Retinal pigment epithelial cell (primary cell): ENCODE results near the gene DNAAF1.
"Not testable (repeated sequence)": the region's sequence is repeated elsewhere in the genome, so short reads cannot be mapped to it uniquely, and the experiment has no call there.

Source experiments
- DNase-seq: peaks from one replicate; pipeline ENCODE4 v3.0.0-alpha.2; 2010; ENCODE audit warnings: low read depth
- H3K4me3 ChIP-seq: 2 replicates; pipeline ENCODE4 v1.5.1; 2011; ENCODE audit warnings: mild to moderate bottlenecking, low read length, control low read depth, moderate library complexity
- CTCF ChIP-seq: conservative IDR thresholded peaks from 2 replicates; pipeline ENCODE4 v1.5.1; 2011; ENCODE audit warnings: low read depth, low read length, control low read depth, inconsistent platforms

The DNAAF1 gene

GRCh38 chr16:84105301-84105815, 39.8 kb upstream of the DNAAF1 start:
- H3K4me3 ChIP-seq: no peak overlapping the region
- DNase-seq: no peak
- no peak for TF ChIP-seq CTCF

GRCh38 chr16:84105948-84106740, 39.0 kb upstream of the DNAAF1 start:
- DNase-seq: no peak
- H3K4me3 ChIP-seq: no peak overlapping the region
- TF ChIP-seq CTCF: no peak

- H3K4me3 ChIP-seq: no peak overlapping the region
- no peak for TF ChIP-seq CTCF
- DNase-seq: no peak
Observed at GRCh38 chr16:84107921-84108320, 37.2 kb upstream of the DNAAF1 start.

- TF ChIP-seq CTCF: no peak
- no peak for DNase-seq
- H3K4me3 ChIP-seq: no peak overlapping the region
Observed at GRCh38 chr16:84109598-84110335, 35.3 kb upstream of the DNAAF1 start.

GRCh38 chr16:84110527-84110926, 34.6 kb upstream of the DNAAF1 start:
- DNase-seq: no peak
- TF ChIP-seq CTCF: no peak
- H3K4me3 ChIP-seq: no peak overlapping the region

GRCh38 chr16:84111525-84111924, 33.6 kb upstream of the DNAAF1 start:
- TF ChIP-seq CTCF: no peak
- DNase-seq: no peak
- H3K4me3 ChIP-seq: no peak overlapping the region

- not testable (repeated sequence) for DNase-seq, H3K4me3 ChIP-seq
Observed at GRCh38 chr16:84111949-84112348, 33.2 kb upstream of the DNAAF1 start.
